Heart left ventricle (tissue), 13 donors: ENCODE data around the gene CFB.

ENCODE experiments used
- CTCF ChIP-seq, 12 donors: fragments of 200-600 bp; sonication (generic) in 4 of 12; IDR thresholded peaks; one replicate each; pipeline versions ENCODE4 v1.5.0 to v1.8.0; 2018 to 2022; ENCODE audit warnings: antibody characterized with exemption in 12 of 12, mild to moderate bottlenecking in 5 of 12
- POLR2A ChIP-seq, 2 donors: fragments of 450-650 bp; IDR thresholded peaks; one replicate each; pipeline ENCODE4 v1.6.1; 2017; ENCODE audit warnings: antibody characterized with exemption in 2 of 2, mild to moderate bottlenecking in 2 of 2, moderate library complexity in 2 of 2
- donor health status: ischemic (EF 13 %, LVEDD 7.1; RV severe dilation, severe dysfunction).
- donor health status: DM: no; HTN: yes; CAD: no.
- donor health status: DM: no; HTN: no; CAD: no.
- donor health status: ischemic (EF 25% LVEDD 6.9; RV normal size, moderate dysfunction).
- donor health status: ischemic (EF 25% LVEDD 5.7; RV mildly dilated, moderate dysfunction).
- donor health status: ischemic (EF 35%, LVEDD 5.7; RV mildly dilated, moderate dysfunction).
- donor health status: nonischemic (EF 11% LVEDD 7.7; RV severe dilation, severe dysfunction).
- donor health status: DM: yes; HTN: yes; CAD: no.
- donor health status: PGD.
- donor health status: ischemic (EF 29% LVEDD 5.4; RV normal size, mild dysfunction).
- donor health status: nonischemic (EF 23%, LVEDD 6.1; RV moderate dilation, normal function).

- TF ChIP-seq CTCF (IDR thresholded peaks at IDR 0.05) (no peak), POLR2A (IDR thresholded peaks at IDR 0.05) (no peak)
Measured at GRCh38 chr6:31972709-31973350, 26.9 kb downstream of the CFB start.
